Activated CD4-positive, alpha-beta T cell treated with anti-CD3 and anti-CD28 coated beads for 36 hours (primary cell): ENCODE data around the gene YPEL1. TPM values are rescaled to one million over a fixed set of nuclear protein-coding genes. Genes with fewer than 3 reads are reported as not detected.
"Not testable (repeated sequence)": the region's sequence is repeated elsewhere in the genome, so short reads cannot be mapped to it uniquely, and the experiment has no call there.

ENCODE experiments used
- ATAC-seq: fragments of 200-7000 bp; cut with Tn5 transposase; one replicate; pipeline ENCODE4 v1.10.0; 2021; ENCODE audit warnings: mild to moderate bottlenecking, moderate library complexity
- CTCF ChIA-PET: fragments of 350-600 bp; sonication (Branson Sonifier 250); formaldehyde crosslinking; loops from one replicate; lab custom pipeline; 2021; ENCODE audit warnings: antibody characterized with exemption; lab: Charles Lee
- POLR2A ChIA-PET: fragments of 350-600 bp; sonication (Branson Sonifier 250); formaldehyde crosslinking; loops from one replicate; lab custom pipeline; 2021; ENCODE audit warnings: antibody characterized with exemption, inconsistent platforms; lab: Charles Lee
- DNase-seq: peaks from one replicate; pipeline ENCODE4 v3.0.0-alpha.2; 2020
- H3K27ac Mint-ChIP-seq: one replicate; pipeline ENCODE4 v1.8.0; 2021; ENCODE audit warnings: mixed read lengths
- H3K27me3 Mint-ChIP-seq: one replicate; pipeline ENCODE4 v1.8.0; 2021; ENCODE audit warnings: mixed read lengths
- H3K36me3 Mint-ChIP-seq: one replicate; pipeline ENCODE4 v1.8.0; 2021; ENCODE audit warnings: low read depth, mixed read lengths
- H3K4me1 Mint-ChIP-seq: one replicate; pipeline ENCODE4 v1.8.0; 2021; ENCODE audit warnings: mixed read lengths
- H3K4me3 Mint-ChIP-seq: one replicate; pipeline ENCODE4 v1.8.0; 2021; ENCODE audit warnings: mild to moderate bottlenecking, moderate library complexity, mixed read lengths
- H3K9me3 Mint-ChIP-seq: one replicate; pipeline ENCODE4 v1.8.0; 2021; ENCODE audit warnings: low read depth, mixed read lengths
- intact Hi-C, 2 experiments: fragments of 100-400 bp; cut with DNase I in 1 of 2; cut with micrococcal nuclease in 1 of 2; formaldehyde crosslinking; loops; one replicate each; pipeline versions ENCODE4 v1.14.2 to v1.15.1; 2022 to 2024; cut with DNase I, micrococcal nuclease
- total RNA-seq, 2 experiments: library from RNA; stranded (reverse); gene quantifications; one replicate each; pipeline ENCODE4 v1.2.3, GENCODE V29; 2021

Gene YPEL1
- total RNA-seq, 2 experiments from 2014 or later = 1.0 to 1.5 TPM

GRCh38 chr22:21681566-21682370, 53.8 kb downstream of the YPEL1 start:
- ChIA-PET POLR2A (no interaction called here), CTCF (no interaction called here)
- peak; percentile 27 for DNase-seq
- Mint-ChIP-seq H3K27me3 (no peaks in the 10 kb centered on the region), H3K4me1 (no peaks in the 10 kb centered on the region), H3K4me3 (no peak overlapping the region), H3K36me3 (peaks cover 8% of the 10 kb centered on the region), H3K27ac (no peak overlapping the region), H3K9me3 (no peaks in the 10 kb centered on the region)
- ATAC-seq = peak; percentile 36
- intact Hi-C loops = no loop called here

- ATAC-seq = no peak
- ChIA-PET CTCF (no interaction called here), POLR2A (no interaction called here)
- no peak overlapping the region for H3K4me3 Mint-ChIP-seq
- H3K9me3 Mint-ChIP-seq = no peaks in the 10 kb centered on the region
- H3K4me1 Mint-ChIP-seq = no peaks in the 10 kb centered on the region
- peaks cover 14% of the 10 kb centered on the region for H3K36me3 Mint-ChIP-seq
- H3K27ac Mint-ChIP-seq = no peak overlapping the region
- no peaks in the 10 kb centered on the region for H3K27me3 Mint-ChIP-seq
- no peak for DNase-seq
- intact Hi-C loops = no loop called here
Observed at GRCh38 chr22:21680830-21681565, 54.6 kb downstream of the YPEL1 start.

- peaks cover 25% of the 10 kb centered on the region for H3K36me3 Mint-ChIP-seq
- no peak overlapping the region for H3K4me3 Mint-ChIP-seq
- ChIA-PET CTCF (interaction anchor here (0.6 kb wide), 1 partner anchor 107 kb away, joined by 4 read pairs; no protein-coding TSS in a partner anchor), POLR2A (no interaction called here)
- DNase-seq = no peak
- no peaks in the 10 kb centered on the region for H3K27me3 Mint-ChIP-seq
- intact Hi-C loops = no loop called here
- H3K9me3 Mint-ChIP-seq = no peaks in the 10 kb centered on the region
- no peaks in the 10 kb centered on the region for H3K4me1 Mint-ChIP-seq
- no peak for ATAC-seq
- no peak overlapping the region for H3K27ac Mint-ChIP-seq
Observed at GRCh38 chr22:21679383-21679782, 56.2 kb downstream of the YPEL1 start.

GRCh38 chr22:21678842-21679241, 56.8 kb downstream of the YPEL1 start:
- H3K4me1 Mint-ChIP-seq, DNase-seq, H3K4me3 Mint-ChIP-seq, POLR2A ChIA-PET, H3K27ac Mint-ChIP-seq, intact Hi-C loops, H3K9me3 Mint-ChIP-seq, ATAC-seq, CTCF ChIA-PET, H3K27me3 Mint-ChIP-seq: not testable (repeated sequence)
- peaks cover 28% of the 10 kb centered on the region for H3K36me3 Mint-ChIP-seq

GRCh38 chr22:21677606-21678443, 57.8 kb downstream of the YPEL1 start:
- no peaks in the 10 kb centered on the region for H3K27me3 Mint-ChIP-seq

GRCh38 chr22:21674638-21675245, 60.9 kb downstream of the YPEL1 start:
- Mint-ChIP-seq H3K27me3 (no peaks in the 10 kb centered on the region), H3K36me3 (peaks cover 40% of the 10 kb centered on the region), H3K9me3 (no peaks in the 10 kb centered on the region), H3K27ac (no peak overlapping the region), H3K4me1 (peaks cover 1% of the 10 kb centered on the region), H3K4me3 (no peak overlapping the region)
- DNase-seq (no peak), ATAC-seq (no peak)
- intact Hi-C loops = no loop called here
- ChIA-PET CTCF (interaction anchor here (0.7 to 1.0 kb wide), 2 partner anchors 23 to 33 kb away, joined by 3 read pairs; no protein-coding TSS in a partner anchor), POLR2A (no interaction called here)

More at GRCh38 chr22:21677606-21678443, 57.8 kb downstream of the YPEL1 start:
- H3K4me1 Mint-ChIP-seq = no peaks in the 10 kb centered on the region
- ATAC-seq (no peak), DNase-seq (no peak)
- ChIA-PET POLR2A (no interaction called here), CTCF (no interaction called here)
- H3K9me3 Mint-ChIP-seq = no peaks in the 10 kb centered on the region
- intact Hi-C loops = no loop called here
- no peak overlapping the region for H3K27ac Mint-ChIP-seq
- H3K36me3 Mint-ChIP-seq = peaks cover 33% of the 10 kb centered on the region
- no peak overlapping the region for H3K4me3 Mint-ChIP-seq

- Mint-ChIP-seq H3K27ac (no peak overlapping the region), H3K36me3 (peaks cover 42% of the 10 kb centered on the region), H3K4me1 (peaks cover 6% of the 10 kb centered on the region), H3K9me3 (no peaks in the 10 kb centered on the region), H3K4me3 (no peak overlapping the region), H3K27me3 (no peaks in the 10 kb centered on the region)
- ChIA-PET CTCF (no interaction called here), POLR2A (no interaction called here)
- ATAC-seq = no peak
- intact Hi-C loops = no loop called here
- no peak for DNase-seq
Observed at GRCh38 chr22:21673534-21674321, 61.9 kb downstream of the YPEL1 start.

- H3K27ac Mint-ChIP-seq = no peak overlapping the region
- no peak overlapping the region for H3K4me3 Mint-ChIP-seq
- CTCF ChIA-PET = no interaction called here
- peaks cover 15% of the 10 kb centered on the region for H3K4me1 Mint-ChIP-seq
- H3K27me3 Mint-ChIP-seq = no peaks in the 10 kb centered on the region
- peaks cover 39% of the 10 kb centered on the region for H3K36me3 Mint-ChIP-seq
- no peak for DNase-seq
- POLR2A ChIA-PET = no interaction called here
- no peaks in the 10 kb centered on the region for H3K9me3 Mint-ChIP-seq
- ATAC-seq = no peak
- intact Hi-C loops = no loop called here
Observed at GRCh38 chr22:21672107-21672629, 63.4 kb downstream of the YPEL1 start.

- DNase-seq = no peak
- ChIA-PET POLR2A (no interaction called here), CTCF (no interaction called here)
- Mint-ChIP-seq H3K27ac (no peak overlapping the region), H3K9me3 (no peaks in the 10 kb centered on the region), H3K27me3 (no peaks in the 10 kb centered on the region), H3K36me3 (peaks cover 17% of the 10 kb centered on the region), H3K4me3 (no peak overlapping the region), H3K4me1 (peaks cover 27% of the 10 kb centered on the region)
- ATAC-seq = no peak
- intact Hi-C loops = no loop called here
Observed at GRCh38 chr22:21669026-21669425, 66.6 kb downstream of the YPEL1 start.

GRCh38 chr22:21666786-21667185, 68.8 kb downstream of the YPEL1 start:
- H3K9me3 Mint-ChIP-seq = no peaks in the 10 kb centered on the region
- H3K4me3 Mint-ChIP-seq = peak overlapping the region; percentile 93
- DNase-seq (no peak), ATAC-seq (no peak)
- peaks cover 5% of the 10 kb centered on the region for H3K36me3 Mint-ChIP-seq
- intact Hi-C loops = loop anchor here (1.0 to 2.0 kb wide), 5 partner anchors 9 to 286 kb away; partner anchors contain the start of genes MAPK1 (in 1 of the 2) and PPM1F (in 1 of the 2)
- H3K27ac Mint-ChIP-seq = peak overlapping the region; percentile 96
- no peaks in the 10 kb centered on the region for H3K27me3 Mint-ChIP-seq
- ChIA-PET CTCF (interaction anchor here (0.8 to 1.7 kb wide), 3 partner anchors 20 to 198 kb away, joined by 3 to 4 read pairs (median 4); no protein-coding TSS in a partner anchor), POLR2A (interaction anchor here (0.7 kb wide), 2 partner anchors 15 to 547 kb away, joined by 3 read pairs; no protein-coding TSS in a partner anchor)
- H3K4me1 Mint-ChIP-seq = peaks cover 27% of the 10 kb centered on the region
